ENCODE measurements around the gene LDLRAP1.
"Not testable (repeated sequence)": the region's sequence is repeated elsewhere in the genome, so short reads cannot be mapped to it uniquely, and the experiment has no call there.

Gene LDLRAP1, protein sequence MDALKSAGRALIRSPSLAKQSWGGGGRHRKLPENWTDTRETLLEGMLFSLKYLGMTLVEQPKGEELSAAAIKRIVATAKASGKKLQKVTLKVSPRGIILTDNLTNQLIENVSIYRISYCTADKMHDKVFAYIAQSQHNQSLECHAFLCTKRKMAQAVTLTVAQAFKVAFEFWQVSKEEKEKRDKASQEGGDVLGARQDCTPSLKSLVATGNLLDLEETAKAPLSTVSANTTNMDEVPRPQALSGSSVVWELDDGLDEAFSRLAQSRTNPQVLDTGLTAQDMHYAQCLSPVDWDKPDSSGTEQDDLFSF

GRCh38 chr1:25543425-25544242, at the start of gene LDLRAP1:
Gene LDLRAP1 (plus strand): TSS chr1:25543606. CDS start chr1:25543699, 93 bp downstream.
- H3K4me3 ChIP-seq (ENCODE audit: low read depth in 1 of 2, low read length in 2 of 2), result peak within 1 kb of the TSS; percentile 54 to 83
- peak within 1 kb of the TSS; percentile 50 for H3K9ac ChIP-seq (ENCODE audit: low read length)
- no peaks in the 10 kb centered on the region for H3K9me3 ChIP-seq (ENCODE audit: low read length)
- H3K4me1 ChIP-seq (ENCODE audit: insufficient read depth, low read length), result peaks cover 13% of the 10 kb centered on the region
- no peaks in the 10 kb centered on the region for H3K36me3 ChIP-seq (ENCODE audit: insufficient read depth, low read length)
- no peaks in the 10 kb centered on the region for H3K27me3 ChIP-seq (ENCODE audit: control insufficient read depth in 1 of 2, insufficient read depth in 2 of 2, low read length in 2 of 2)
- peak within 1 kb of the TSS; percentile 75 for H3K27ac ChIP-seq (ENCODE audit: low read depth, low read length)

DNA sequence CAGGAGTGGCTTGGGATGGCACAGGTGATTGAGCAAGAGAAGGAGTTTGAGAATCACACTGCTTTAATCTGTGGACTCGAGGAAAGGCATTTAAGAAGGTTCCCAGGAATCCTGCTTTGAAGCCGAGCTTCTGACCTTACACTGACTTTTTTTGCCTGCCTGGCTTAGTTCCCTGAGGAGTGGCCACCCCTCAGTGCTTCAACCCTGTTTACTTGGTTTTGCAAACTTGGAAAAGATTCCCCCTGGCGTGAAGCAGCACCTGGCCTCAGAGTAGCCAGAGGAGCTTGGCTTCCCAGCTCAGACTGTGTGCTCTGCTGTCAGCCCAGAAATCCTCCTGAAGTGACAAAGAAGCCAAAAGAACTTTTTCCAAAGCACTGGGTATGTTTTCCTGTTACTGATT, 48.5 kb upstream of the LDLRAP1 start:
- Histone ChIP-seq H3K4me1 (ENCODE audit: insufficient read depth, low read length) (no peaks in the 10 kb centered on the region), H3K27ac (ENCODE audit: low read depth, low read length) (no peak overlapping the region), H3K4me3 (ENCODE audit: low read depth in 1 of 2, low read length in 2 of 2) (no peak overlapping the region), H3K9ac (ENCODE audit: low read length) (no peak overlapping the region), H3K27me3 (ENCODE audit: control insufficient read depth in 1 of 2, insufficient read depth in 2 of 2, low read length in 2 of 2) (no peaks in the 10 kb centered on the region), H3K9me3 (ENCODE audit: low read length) (no peaks in the 10 kb centered on the region), H3K36me3 (ENCODE audit: insufficient read depth, low read length) (peaks cover 62% of the 10 kb centered on the region)

- Histone ChIP-seq H3K36me3 (ENCODE audit: insufficient read depth, low read length) (peaks cover 20% of the 10 kb centered on the region), H3K27me3 (ENCODE audit: control insufficient read depth in 1 of 2, insufficient read depth in 2 of 2, low read length in 2 of 2) (no peaks in the 10 kb centered on the region), H3K4me1 (ENCODE audit: insufficient read depth, low read length) (peaks cover 17% of the 10 kb centered on the region), H3K9ac (ENCODE audit: low read length) (no peak overlapping the region), H3K27ac (ENCODE audit: low read depth, low read length) (no peak overlapping the region), H3K9me3 (ENCODE audit: low read length) (no peaks in the 10 kb centered on the region), H3K4me3 (ENCODE audit: low read depth in 1 of 2, low read length in 2 of 2) (no peak overlapping the region)
Measured at GRCh38 chr1:25500694-25501093, 42.7 kb upstream of the LDLRAP1 start.

- Histone ChIP-seq H3K27me3 (ENCODE audit: control insufficient read depth in 1 of 2, insufficient read depth in 2 of 2, low read length in 2 of 2) (no peaks in the 10 kb centered on the region), H3K36me3 (ENCODE audit: insufficient read depth, low read length) (peaks cover 16% of the 10 kb centered on the region), H3K27ac (ENCODE audit: low read depth, low read length) (no peak overlapping the region), H3K4me1 (ENCODE audit: insufficient read depth, low read length) (peaks cover 17% of the 10 kb centered on the region), H3K9ac (ENCODE audit: low read length) (no peak overlapping the region), H3K9me3 (ENCODE audit: low read length) (no peaks in the 10 kb centered on the region), H3K4me3 (ENCODE audit: low read depth in 1 of 2, low read length in 2 of 2) (no peak overlapping the region)
Measured at GRCh38 chr1:25501235-25502058, 42.0 kb upstream of the LDLRAP1 start.

DNA sequence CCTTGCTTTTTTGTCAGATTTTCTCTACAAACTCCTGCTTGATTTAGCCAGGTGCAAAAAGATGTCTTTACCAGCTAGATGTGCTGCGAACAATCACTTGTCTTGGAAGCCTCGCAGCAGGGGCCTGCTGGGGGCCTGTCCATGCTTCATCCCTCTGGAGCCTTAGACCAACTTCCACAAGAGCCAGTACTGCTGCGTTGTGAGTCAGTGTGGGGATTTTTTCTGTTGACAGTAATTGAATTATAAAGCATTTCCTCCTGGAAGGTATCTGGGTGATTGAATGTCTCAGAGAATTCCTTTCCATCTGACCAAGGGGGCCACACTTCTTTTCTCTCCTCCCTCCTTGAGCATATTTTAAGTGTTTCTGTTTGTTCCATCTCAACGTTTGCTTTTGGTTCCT, 40.4 kb upstream of the LDLRAP1 start:
- H3K9ac ChIP-seq (ENCODE audit: low read length), result no peak overlapping the region
- H3K4me1 ChIP-seq (ENCODE audit: insufficient read depth, low read length), result peaks cover 17% of the 10 kb centered on the region
- no peak overlapping the region for H3K27ac ChIP-seq (ENCODE audit: low read depth, low read length)
- no peaks in the 10 kb centered on the region for H3K27me3 ChIP-seq (ENCODE audit: control insufficient read depth in 1 of 2, insufficient read depth in 2 of 2, low read length in 2 of 2)
- no peak overlapping the region for H3K4me3 ChIP-seq (ENCODE audit: low read depth in 1 of 2, low read length in 2 of 2)
- no peaks in the 10 kb centered on the region for H3K9me3 ChIP-seq (ENCODE audit: low read length)
- peaks cover 12% of the 10 kb centered on the region for H3K36me3 ChIP-seq (ENCODE audit: insufficient read depth, low read length)

DNA sequence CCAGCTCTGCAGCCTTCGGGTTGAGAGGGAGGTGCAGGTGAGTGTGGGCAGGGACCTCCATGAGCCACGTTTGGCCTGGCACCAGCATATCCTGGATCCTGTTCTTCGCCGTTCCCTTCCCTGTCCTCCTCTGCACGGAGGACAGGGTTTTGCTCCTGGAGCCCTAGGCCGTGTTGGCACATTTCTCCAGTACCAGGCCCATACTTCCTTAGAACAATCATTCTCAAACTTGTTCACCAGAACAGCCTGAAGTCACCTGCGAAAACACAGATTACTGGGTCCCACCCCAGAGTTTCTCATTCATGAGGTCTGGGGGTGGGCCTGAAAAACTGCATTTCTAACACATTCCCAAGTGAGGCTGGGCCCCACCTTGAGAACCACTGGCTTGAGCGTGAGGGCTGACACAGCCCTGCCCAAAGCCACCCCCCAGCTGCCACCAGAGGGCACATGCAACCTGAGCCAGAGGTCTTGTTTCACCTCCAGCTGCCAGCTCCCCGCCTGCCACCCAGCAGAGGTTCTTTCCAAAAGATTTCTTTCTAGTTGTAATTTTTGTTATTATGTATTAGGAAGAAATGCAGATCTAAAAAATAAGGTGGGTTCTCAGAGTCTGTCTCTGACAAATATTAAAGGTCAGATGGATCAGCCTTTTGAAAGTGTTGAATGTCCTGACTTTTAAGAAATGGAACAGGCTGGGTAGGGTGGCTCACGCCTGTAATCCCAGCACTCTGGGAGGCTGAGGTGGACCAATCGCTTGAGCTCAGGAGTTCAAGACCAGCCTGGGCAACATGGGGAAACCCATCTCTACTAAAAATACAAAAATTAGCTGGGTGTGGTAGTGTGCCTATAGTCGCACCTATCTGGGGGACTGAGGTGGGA, 39.6 kb upstream of the LDLRAP1 start:
- peaks cover 17% of the 10 kb centered on the region for H3K4me1 ChIP-seq (ENCODE audit: insufficient read depth, low read length)
- H3K4me3 ChIP-seq (ENCODE audit: low read depth in 1 of 2, low read length in 2 of 2), result no peak overlapping the region
- H3K36me3 ChIP-seq (ENCODE audit: insufficient read depth, low read length), result peaks cover 5% of the 10 kb centered on the region
- H3K27me3 ChIP-seq (ENCODE audit: control insufficient read depth in 1 of 2, insufficient read depth in 2 of 2, low read length in 2 of 2), result no peaks in the 10 kb centered on the region
- H3K27ac ChIP-seq (ENCODE audit: low read depth, low read length), result no peak overlapping the region
- H3K9ac ChIP-seq (ENCODE audit: low read length), result no peak overlapping the region
- H3K9me3 ChIP-seq (ENCODE audit: low read length), result no peaks in the 10 kb centered on the region

DNA sequence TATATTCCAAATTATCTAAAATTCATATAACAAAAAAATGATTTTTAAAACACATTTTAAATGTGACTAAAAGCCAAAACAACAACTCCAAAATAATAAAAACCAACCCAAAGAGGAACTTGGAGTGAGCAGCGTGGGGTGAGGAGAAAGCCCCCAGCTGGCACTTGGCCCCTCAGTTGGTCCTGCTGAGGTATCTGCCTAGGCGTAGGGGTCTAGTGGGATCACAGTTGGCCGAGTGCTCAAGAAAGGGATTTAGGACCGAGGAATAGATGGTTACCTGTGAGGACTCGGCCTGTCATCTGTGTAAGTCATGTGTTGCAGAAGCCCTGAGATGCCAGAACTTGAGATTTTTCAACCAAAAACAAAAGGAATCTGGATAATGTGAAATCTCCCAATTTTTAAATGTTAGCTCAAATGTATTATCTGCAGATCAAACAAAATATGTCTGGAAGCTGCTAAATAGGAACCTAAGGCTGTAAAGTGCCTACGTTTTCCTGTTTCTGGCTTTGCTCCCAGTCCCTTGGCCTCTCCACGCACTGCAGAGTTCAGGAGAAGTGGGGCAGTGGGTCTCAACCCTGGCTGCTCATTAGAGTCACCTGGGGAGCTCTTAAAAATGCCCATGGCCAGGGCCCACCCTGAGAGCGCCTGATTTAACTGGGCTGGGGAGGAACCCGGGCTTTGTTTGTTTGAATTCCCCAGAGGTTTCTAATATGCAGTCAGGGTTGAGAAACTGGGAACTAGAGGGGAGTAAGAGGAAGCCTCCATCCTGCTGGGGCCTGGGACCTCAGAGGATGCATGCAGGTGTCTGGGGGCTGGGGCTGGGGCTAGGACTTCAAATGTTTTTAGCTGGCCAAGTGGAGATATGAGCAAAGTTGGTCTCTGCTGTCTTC, 38.5 kb upstream of the LDLRAP1 start:
- H3K36me3 ChIP-seq (ENCODE audit: insufficient read depth, low read length), result no peaks in the 10 kb centered on the region
- no peak overlapping the region for H3K9ac ChIP-seq (ENCODE audit: low read length)
- H3K4me3 ChIP-seq (ENCODE audit: low read depth in 1 of 2, low read length in 2 of 2), result no peak overlapping the region
- no peaks in the 10 kb centered on the region for H3K9me3 ChIP-seq (ENCODE audit: low read length)
- H3K27me3 ChIP-seq (ENCODE audit: control insufficient read depth in 1 of 2, insufficient read depth in 2 of 2, low read length in 2 of 2), result no peaks in the 10 kb centered on the region
- no peak overlapping the region for H3K27ac ChIP-seq (ENCODE audit: low read depth, low read length)
- peaks cover 17% of the 10 kb centered on the region for H3K4me1 ChIP-seq (ENCODE audit: insufficient read depth, low read length)

GRCh38 chr1:25505656-25506385, 37.6 kb upstream of the LDLRAP1 start:
- H3K4me1 ChIP-seq (ENCODE audit: insufficient read depth, low read length), result peaks cover 13% of the 10 kb centered on the region
- H3K36me3 ChIP-seq (ENCODE audit: insufficient read depth, low read length), result no peaks in the 10 kb centered on the region
- H3K4me3 ChIP-seq (ENCODE audit: low read depth in 1 of 2, low read length in 2 of 2), result no peak overlapping the region
- no peaks in the 10 kb centered on the region for H3K27me3 ChIP-seq (ENCODE audit: control insufficient read depth in 1 of 2, insufficient read depth in 2 of 2, low read length in 2 of 2)
- no peak overlapping the region for H3K9ac ChIP-seq (ENCODE audit: low read length)
- H3K27ac ChIP-seq (ENCODE audit: low read depth, low read length), result no peak overlapping the region
- H3K9me3 ChIP-seq (ENCODE audit: low read length), result no peaks in the 10 kb centered on the region

GRCh38 chr1:25506566-25507463, 36.6 kb upstream of the LDLRAP1 start:
- not testable (repeated sequence) for H3K4me1 ChIP-seq (ENCODE audit: insufficient read depth, low read length); H3K27ac ChIP-seq (ENCODE audit: low read depth, low read length); H3K9me3 ChIP-seq (ENCODE audit: low read length); H3K9ac ChIP-seq (ENCODE audit: low read length); H3K36me3 ChIP-seq (ENCODE audit: insufficient read depth, low read length); H3K4me3 ChIP-seq (ENCODE audit: low read depth in 1 of 2, low read length in 2 of 2); H3K27me3 ChIP-seq (ENCODE audit: control insufficient read depth in 1 of 2, insufficient read depth in 2 of 2, low read length in 2 of 2)
